ENCODE measurements around the gene ZC3H18.

GRCh38 chr16:88610909-88611812, 41.0 kb downstream of the ZC3H18 start:
- TF ChIP-seq, protein P1, sequence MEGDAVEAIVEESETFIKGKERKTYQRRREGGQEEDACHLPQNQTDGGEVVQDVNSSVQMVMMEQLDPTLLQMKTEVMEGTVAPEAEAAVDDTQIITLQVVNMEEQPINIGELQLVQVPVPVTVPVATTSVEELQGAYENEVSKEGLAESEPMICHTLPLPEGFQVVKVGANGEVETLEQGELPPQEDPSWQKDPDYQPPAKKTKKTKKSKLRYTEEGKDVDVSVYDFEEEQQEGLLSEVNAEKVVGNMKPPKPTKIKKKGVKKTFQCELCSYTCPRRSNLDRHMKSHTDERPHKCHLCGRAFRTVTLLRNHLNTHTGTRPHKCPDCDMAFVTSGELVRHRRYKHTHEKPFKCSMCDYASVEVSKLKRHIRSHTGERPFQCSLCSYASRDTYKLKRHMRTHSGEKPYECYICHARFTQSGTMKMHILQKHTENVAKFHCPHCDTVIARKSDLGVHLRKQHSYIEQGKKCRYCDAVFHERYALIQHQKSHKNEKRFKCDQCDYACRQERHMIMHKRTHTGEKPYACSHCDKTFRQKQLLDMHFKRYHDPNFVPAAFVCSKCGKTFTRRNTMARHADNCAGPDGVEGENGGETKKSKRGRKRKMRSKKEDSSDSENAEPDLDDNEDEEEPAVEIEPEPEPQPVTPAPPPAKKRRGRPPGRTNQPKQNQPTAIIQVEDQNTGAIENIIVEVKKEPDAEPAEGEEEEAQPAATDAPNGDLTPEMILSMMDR (conservative IDR thresholded peaks at IDR 0.05) = no peak
- TF ChIP-seq ZFX (IDR thresholded peaks at IDR 0.05) = no peak
